SK-N-SH (cell line): ENCODE measurements around the gene PSMD8. TPM values are rescaled to one million over a fixed set of nuclear protein-coding genes. Genes with fewer than 3 reads are reported as not detected.
A peak's percentile ranks its signal among the peaks of the same experiment; 100 is the strongest.

Source experiments
- CTCF ChIA-PET: fragments of 300-600, 350-600 bp; formaldehyde crosslinking; extraction: SDS; loops from one replicate; lab custom pipeline; 2021; lab: Yijun Ruan, JAX
- POLR2A ChIA-PET: fragments of 350-600 bp; sonication (Branson Sonifier 250); formaldehyde crosslinking; extraction: SDS; loops from one replicate; lab custom pipeline; 2020; ENCODE audit warnings: antibody characterized with exemption, inconsistent platforms; lab: Yijun Ruan, JAX
- DNase-seq: peaks from one replicate; pipeline ENCODE4 v3.0.0; 2012
- H2AFZ ChIP-seq: fragments of 200-600 bp; sonication (generic); 2 replicates; pipeline ENCODE4 v1.8.1; 2016; ENCODE audit warnings: antibody characterized with exemption, mild to moderate bottlenecking, low read depth
- H3F3A ChIP-seq: fragments of 200-600 bp; sonication (generic); replicated peaks from 2 replicates; pipeline ENCODE3; 2016; ENCODE audit warnings: antibody characterized with exemption, mild to moderate bottlenecking; ENCODE audit not compliant: insufficient read depth
- H3K27ac ChIP-seq, 2 experiments: fragments of 200-500 bp in 1 of 2; fragments of 200-600 bp in 1 of 2; sonication (Bioruptor generic) in 1 of 2; sonication (generic), shearing (Covaris generic) in 1 of 2; 2 replicates each; pipeline versions ENCODE4 v1.5.1 to v1.6.1; 2014 to 2016; ENCODE audit warnings: low read depth in 2 of 2, inconsistent platforms in 1 of 2, low read length in 1 of 2, mild to moderate bottlenecking in 1 of 2, mixed read lengths in 1 of 2
- H3K27me3 ChIP-seq: fragments of 200-600 bp; sonication (generic), shearing (Covaris generic); 2 replicates; pipeline ENCODE4 v1.6.1; 2016; ENCODE audit warnings: mixed run types; ENCODE audit not compliant: insufficient read depth
- H3K36me3 ChIP-seq, 2 experiments: fragments of 200-500 bp in 1 of 2; fragments of 200-600 bp in 1 of 2; sonication (Bioruptor generic) in 1 of 2; sonication (generic) in 1 of 2; replicated peaks in 1 of 2; 2 replicates each; pipeline versions ENCODE3 to v1.5.1; 2014 to 2016; ENCODE audit warnings: low read length in 1 of 2, mild to moderate bottlenecking in 1 of 2; ENCODE audit not compliant: insufficient read depth in 2 of 2, control insufficient read depth in 1 of 2
- H3K4me1 ChIP-seq, 2 experiments: fragments of 200-500 bp in 1 of 2; fragments of 200-600 bp in 1 of 2; sonication (Bioruptor generic) in 1 of 2; sonication (generic), shearing (Covaris generic) in 1 of 2; 2 replicates each; pipeline versions ENCODE4 v1.5.1 to v1.6.1; 2014 to 2016; ENCODE audit warnings: low read depth in 1 of 2, low read length in 1 of 2, mixed run types in 1 of 2; ENCODE audit not compliant: insufficient read depth in 2 of 2, control insufficient read depth in 1 of 2
- H3K4me2 ChIP-seq: fragments of 200-600 bp; sonication (generic), shearing (Covaris generic); 2 replicates; pipeline ENCODE4 v1.6.1; 2017; ENCODE audit warnings: mixed run types
- H3K4me3 ChIP-seq, 2 experiments: fragments of 200-500 bp in 1 of 2; fragments of 200-600 bp in 1 of 2; sonication (Bioruptor generic) in 1 of 2; sonication (generic), shearing (Covaris generic) in 1 of 2; 2 replicates each; pipeline versions ENCODE4 v1.5.1 to v1.8.1; 2014 to 2016; ENCODE audit warnings: low read depth in 2 of 2, inconsistent platforms in 1 of 2, low read length in 1 of 2, mild to moderate bottlenecking in 1 of 2, mixed read lengths in 1 of 2, moderate library complexity in 1 of 2
- H3K79me2 ChIP-seq: fragments of 200-600 bp; sonication (generic); 2 replicates; pipeline ENCODE4 v1.8.1; 2017; ENCODE audit warnings: mild to moderate bottlenecking; ENCODE audit not compliant: insufficient read depth
- H3K9ac ChIP-seq: fragments of 200-600 bp; sonication (generic); 2 replicates; pipeline ENCODE4 v1.6.1; 2017; ENCODE audit warnings: mixed run types
- H3K9me2 ChIP-seq: fragments of 200-600 bp; sonication (generic); 2 replicates; pipeline ENCODE4 v1.6.1; 2017; ENCODE audit warnings: mixed run types
- H3K9me3 ChIP-seq: fragments of 200-600 bp; sonication (generic); 2 replicates; pipeline ENCODE4 v1.6.1; 2017; ENCODE audit warnings: mixed run types, mild to moderate bottlenecking, moderate library complexity
- H4K20me1 ChIP-seq: fragments of 200-600 bp; sonication (generic); 2 replicates; pipeline ENCODE4 v1.6.1; 2017; ENCODE audit warnings: mild to moderate bottlenecking, mixed run types; ENCODE audit not compliant: insufficient read depth
- GATA2 ChIP-seq: sonication (generic); formaldehyde crosslinking; IDR thresholded peaks from 2 replicates; pipeline ENCODE4 v1.5.0; 2020; ENCODE audit warnings: mild to moderate bottlenecking, missing genetic modification reagents
- JUND ChIP-seq: IDR thresholded peaks from 2 replicates; pipeline ENCODE4 v1.4.0; 2012
- NRF1 ChIP-seq: IDR thresholded peaks from 2 replicates; pipeline ENCODE4 v1.6.1; 2012; ENCODE audit warnings: low read depth, mild to moderate bottlenecking, low read length
- SIN3A ChIP-seq: IDR thresholded peaks from 2 replicates; pipeline ENCODE4 v1.6.1; 2012; ENCODE audit warnings: low read depth, mild to moderate bottlenecking, low read length, moderate library complexity, borderline replicate concordance
- SMC3 ChIP-seq: IDR thresholded peaks from 2 replicates; pipeline ENCODE4 v1.6.1; 2012; ENCODE audit warnings: low read depth, low read length, improper control_type of control experiment
- WGBS: methylation state at CpG from one replicate; pipeline ENCODE4 v1.1.6; 2017; ENCODE audit warnings: low lambda C conversion rate; 5-methylcytosine and 5-hydroxymethylcytosine counted together
- polyA plus RNA-seq, 3 experiments: library from polyadenylated mRNA; depleted of rRNA; stranded (reverse); fragments of >200 nt; gene quantifications; 2 replicates each; pipeline ENCODE4 v1.2.3, GENCODE V29; 2012
- TF ChIP-seq, protein P1 (sequence below): IDR thresholded peaks from 2 replicates; pipeline ENCODE4 v1.4.0; 2012; ENCODE audit warnings: low read depth, borderline replicate concordance
- TF ChIP-seq, protein P2 (sequence below): IDR thresholded peaks from 2 replicates; pipeline ENCODE4 v1.4.0; 2012; ENCODE audit warnings: low read depth, borderline replicate concordance

PSMD8 gene
- polyA plus RNA-seq, 1 of the 3 experiments (the other 2 are of a cell fraction) = 400 TPM

GRCh38 chr19:38385804-38386257 is 11.5 kb downstream of the PSMD8 start (continued):
- no peak for TF ChIP-seq SIN3A
- TF ChIP-seq, protein P1, sequence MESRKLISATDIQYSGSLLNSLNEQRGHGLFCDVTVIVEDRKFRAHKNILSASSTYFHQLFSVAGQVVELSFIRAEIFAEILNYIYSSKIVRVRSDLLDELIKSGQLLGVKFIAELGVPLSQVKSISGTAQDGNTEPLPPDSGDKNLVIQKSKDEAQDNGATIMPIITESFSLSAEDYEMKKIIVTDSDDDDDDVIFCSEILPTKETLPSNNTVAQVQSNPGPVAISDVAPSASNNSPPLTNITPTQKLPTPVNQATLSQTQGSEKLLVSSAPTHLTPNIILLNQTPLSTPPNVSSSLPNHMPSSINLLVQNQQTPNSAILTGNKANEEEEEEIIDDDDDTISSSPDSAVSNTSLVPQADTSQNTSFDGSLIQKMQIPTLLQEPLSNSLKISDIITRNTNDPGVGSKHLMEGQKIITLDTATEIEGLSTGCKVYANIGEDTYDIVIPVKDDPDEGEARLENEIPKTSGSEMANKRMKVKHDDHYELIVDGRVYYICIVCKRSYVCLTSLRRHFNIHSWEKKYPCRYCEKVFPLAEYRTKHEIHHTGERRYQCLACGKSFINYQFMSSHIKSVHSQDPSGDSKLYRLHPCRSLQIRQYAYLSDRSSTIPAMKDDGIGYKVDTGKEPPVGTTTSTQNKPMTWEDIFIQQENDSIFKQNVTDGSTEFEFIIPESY = no peak
- TF ChIP-seq JUND = no peak
- TF ChIP-seq GATA2 (CRISPR knock-in tag) = no peak
- TF ChIP-seq, all 33 proteins: peak for 0

DNA sequence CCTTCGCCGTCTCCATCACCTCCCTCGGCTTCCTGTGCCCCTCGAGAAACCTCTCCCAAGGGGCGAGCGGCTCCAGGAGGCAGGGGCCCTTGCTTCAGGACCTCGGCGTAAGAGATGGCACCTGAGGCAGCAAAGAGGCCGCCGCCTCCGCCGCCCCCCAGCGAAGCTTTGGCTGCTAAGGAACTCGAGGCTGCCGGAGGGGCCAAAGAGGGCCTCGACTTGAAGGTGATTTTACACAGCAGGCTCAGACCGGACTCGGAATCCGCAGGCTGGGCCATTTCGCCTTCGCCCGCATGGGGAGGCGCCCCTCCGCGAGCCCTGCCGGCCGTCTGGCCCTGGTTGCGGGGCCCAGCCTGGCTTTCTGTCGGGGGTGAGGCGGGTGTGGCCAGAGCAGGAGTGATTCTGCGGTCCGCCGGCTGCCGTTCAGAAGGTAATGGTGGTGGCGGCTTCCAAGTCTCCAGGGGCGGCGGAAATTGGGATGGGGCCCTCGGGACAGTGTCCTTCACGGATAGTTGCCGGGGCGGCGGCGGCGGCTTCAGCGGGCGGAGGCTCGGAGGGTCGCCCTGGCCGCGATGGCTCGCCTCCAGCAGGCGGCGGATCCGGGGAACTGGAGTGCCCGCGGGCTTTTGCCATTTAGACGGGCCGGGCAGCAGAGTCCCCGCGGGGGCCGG is 12.1 kb downstream of the PSMD8 start:
- Histone ChIP-seq H3K27ac (peak overlapping the region in 1 of 2 experiments; percentile 95; a peak in 1 of 4 replicates), H3K27me3 (no peaks in the 10 kb centered on the region), H3K9me3 (no peaks in the 10 kb centered on the region), H3K9me2 (no peaks in the 10 kb centered on the region), H3K4me3 (peak overlapping the region in 1 of 2 experiments; percentile 99; a peak in 2 of 4 replicates), H3K4me1 (peaks cover 9 to 13% of the 10 kb centered on the region in 2 experiments; a peak in 2 of 4 replicates), H4K20me1 (0 out of 2 replicates have a peak, but pooled peaks cover 5% of the 10 kb centered on the region), H3K4me2 (peak overlapping the region; percentile 98), H2AFZ (no peak overlapping the region), H3K9ac (peak overlapping the region; percentile 70; the same call in 1 of the 2 replicates), H3K36me3 (peaks cover 13 to 29% of the 10 kb centered on the region in 2 experiments), H3K79me2 (peaks cover 24% of the 10 kb centered on the region), H3F3A (peaks cover 20% of the 10 kb centered on the region)
- TF ChIP-seq, protein P2, sequence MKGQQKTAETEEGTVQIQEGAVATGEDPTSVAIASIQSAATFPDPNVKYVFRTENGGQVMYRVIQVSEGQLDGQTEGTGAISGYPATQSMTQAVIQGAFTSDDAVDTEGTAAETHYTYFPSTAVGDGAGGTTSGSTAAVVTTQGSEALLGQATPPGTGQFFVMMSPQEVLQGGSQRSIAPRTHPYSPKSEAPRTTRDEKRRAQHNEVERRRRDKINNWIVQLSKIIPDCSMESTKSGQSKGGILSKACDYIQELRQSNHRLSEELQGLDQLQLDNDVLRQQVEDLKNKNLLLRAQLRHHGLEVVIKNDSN = no peak
- TF ChIP-seq, protein P1 = no peak
- TF ChIP-seq NRF1 (no peak), SMC3 (no peak), GATA2 (CRISPR knock-in tag) (no peak)
- no peak for DNase-seq
- CTCF ChIA-PET = interaction anchor here (1.2 kb wide), 1 partner anchor 544 kb away, joined by 3 read pairs; the partner anchor contains the start of genes MRPS12 and SARS2
- POLR2A ChIA-PET = no interaction called here
- WGBS = 89% methylated on average over 36 of the region's 61 CpGs
